IMR-90 (cell line): ENCODE data around the gene BMERB1. TPM values are rescaled to one million over a fixed set of nuclear protein-coding genes. Genes with fewer than 3 reads are reported as not detected.

ENCODE experiments used
- ATAC-seq: fragments of 200-7000 bp; cut with Tn5 transposase; 2 replicates; pipeline ENCODE4 v1.9.1; 2020; ENCODE audit warnings: low read depth, mild to moderate bottlenecking, moderate library complexity
- BruUV-seq: library from RNA; stranded (reverse); fragments of 400-500 nt; replicated peaks from 2 replicates; lab custom pipeline; 2021; lab: Mats Ljungman, UMichigan
- CTCF ChIA-PET: fragments of 300-600 bp; formaldehyde crosslinking; extraction: SDS; loops from one replicate; lab custom pipeline; 2021; ENCODE audit warnings: antibody characterized with exemption; lab: Yijun Ruan, JAX
- POLR2A ChIA-PET: fragments of 300-600 bp; sonication (Branson Sonifier 250); formaldehyde crosslinking; loops from one replicate; lab custom pipeline; 2022; ENCODE audit warnings: antibody characterized with exemption; ENCODE audit not compliant: unreplicated experiment; lab: Charles Lee
- DNase-seq: peaks from one replicate; pipeline ENCODE4 v3.0.0; 2013
- H2AFZ ChIP-seq: replicated peaks from 2 replicates; pipeline ENCODE3; 2013; ENCODE audit warnings: low read length, mild to moderate bottlenecking; ENCODE audit not compliant: poor library complexity
- H2AK5ac ChIP-seq: 2 replicates; pipeline ENCODE4 v1.6.1; 2013; ENCODE audit warnings: low read depth, low read length, inconsistent platforms
- H2AK9ac ChIP-seq: replicated peaks from 2 replicates; pipeline ENCODE3; 2013; ENCODE audit warnings: mild to moderate bottlenecking, low read depth, low read length, moderate library complexity; ENCODE audit not compliant: poor library complexity
- H2BK120ac ChIP-seq: 2 replicates; pipeline ENCODE4 v1.6.1; 2013; ENCODE audit warnings: low read depth, low read length, inconsistent platforms
- H2BK15ac ChIP-seq: 3 replicates; pipeline ENCODE4 v1.6.1; 2013; ENCODE audit warnings: low read depth, low read length, inconsistent platforms
- H2BK20ac ChIP-seq: 2 replicates; pipeline ENCODE4 v1.6.1; 2013; ENCODE audit warnings: low read depth, mild to moderate bottlenecking, inconsistent platforms, low read length, moderate library complexity
- H2BK5ac ChIP-seq: 2 replicates; pipeline ENCODE4 v1.6.1; 2013; ENCODE audit warnings: mild to moderate bottlenecking, low read depth, low read length, inconsistent platforms; ENCODE audit not compliant: poor library complexity, severe bottlenecking
- H3K14ac ChIP-seq: replicated peaks from 2 replicates; pipeline ENCODE4 v1.6.1; 2013; ENCODE audit warnings: low read depth, low read length, inconsistent platforms
- H3K18ac ChIP-seq: 2 replicates; pipeline ENCODE4 v1.6.1; 2013; ENCODE audit warnings: low read depth, low read length, control low read depth
- H3K23ac ChIP-seq: 2 replicates; pipeline ENCODE4 v1.6.1; 2013; ENCODE audit warnings: low read depth, low read length, inconsistent platforms
- H3K27ac ChIP-seq: 2 replicates; pipeline ENCODE4 v1.5.1; 2013; ENCODE audit warnings: mild to moderate bottlenecking, control low read depth, low read length; ENCODE audit not compliant: insufficient read depth
- H3K27me3 ChIP-seq: 2 replicates; pipeline ENCODE4 v1.6.1; 2013; ENCODE audit warnings: low read length; ENCODE audit not compliant: control insufficient read depth, insufficient read depth
- H3K36me3 ChIP-seq: 2 replicates; pipeline ENCODE4 v1.6.1; 2013; ENCODE audit warnings: low read length, mixed read lengths; ENCODE audit not compliant: control insufficient read depth, insufficient read depth
- H3K4ac ChIP-seq: 2 replicates; pipeline ENCODE4 v1.6.1; 2013; ENCODE audit warnings: low read depth, low read length, inconsistent platforms
- H3K4me1 ChIP-seq: 2 replicates; pipeline ENCODE4 v1.6.1; 2013; ENCODE audit warnings: low read length, mixed read lengths; ENCODE audit not compliant: control insufficient read depth, insufficient read depth
- H3K4me2 ChIP-seq: 2 replicates; pipeline ENCODE4 v1.6.1; 2013; ENCODE audit warnings: low read depth, mild to moderate bottlenecking, control low read depth, low read length, moderate library complexity
- H3K4me3 ChIP-seq: 2 replicates; pipeline ENCODE4 v1.5.1; 2013; ENCODE audit warnings: low read depth, mild to moderate bottlenecking, control low read depth, low read length, moderate library complexity; ENCODE audit not compliant: insufficient read depth
- H3K56ac ChIP-seq: 2 replicates; pipeline ENCODE4 v1.6.1; 2013; ENCODE audit warnings: low read length, inconsistent platforms; ENCODE audit not compliant: insufficient read depth; ENCODE audit errors: extremely low read depth
- H3K79me1 ChIP-seq, 2 experiments: 2 replicates each; pipeline ENCODE4 v1.6.1; 2013; ENCODE audit warnings: low read length in 2 of 2, inconsistent platforms in 1 of 2, low read depth in 1 of 2
- H3K9ac ChIP-seq: 2 replicates; pipeline ENCODE4 v1.6.1; 2013; ENCODE audit warnings: low read depth, low read length, control low read depth
- H3K9me1 ChIP-seq: 2 replicates; pipeline ENCODE4 v1.6.1; 2013; ENCODE audit warnings: low read length, inconsistent platforms; ENCODE audit not compliant: insufficient read depth
- H3K9me3 ChIP-seq: 2 replicates; pipeline ENCODE4 v1.6.1; 2013; ENCODE audit warnings: low read length; ENCODE audit not compliant: control insufficient read depth, insufficient read depth
- H4K20me1 ChIP-seq: 2 replicates; pipeline ENCODE4 v1.6.1; 2013; ENCODE audit warnings: low read length, inconsistent platforms; ENCODE audit not compliant: insufficient read depth
- H4K5ac ChIP-seq: 2 replicates; pipeline ENCODE4 v1.6.1; 2013; ENCODE audit warnings: mild to moderate bottlenecking, low read depth, low read length, control low read depth
- H4K8ac ChIP-seq, 2 experiments: 2 replicates each; pipeline ENCODE4 v1.6.1; 2013; ENCODE audit warnings: low read depth in 2 of 2, low read length in 2 of 2, control low read depth in 1 of 2, inconsistent platforms in 1 of 2
- H4K91ac ChIP-seq: 2 replicates; pipeline ENCODE4 v1.6.1; 2013; ENCODE audit warnings: low read depth, low read length, inconsistent platforms; ENCODE audit not compliant: insufficient read depth
- CEBPB ChIP-seq: IDR thresholded peaks from 2 replicates; pipeline ENCODE4 v1.6.1; 2012; ENCODE audit warnings: low read depth, low read length, improper control_type of control experiment
- CHD1 ChIP-seq: IDR thresholded peaks from 2 replicates; pipeline ENCODE4 v1.6.1; 2012; ENCODE audit warnings: low read depth, low read length, improper control_type of control experiment
- MAFK ChIP-seq: IDR thresholded peaks from 2 replicates; pipeline ENCODE4 v1.6.1; 2012; ENCODE audit warnings: low read depth, low read length, improper control_type of control experiment
- RAD21 ChIP-seq: IDR thresholded peaks from 2 replicates; pipeline ENCODE4 v1.6.1; 2012; ENCODE audit warnings: low read length, improper control_type of control experiment
- RCOR1 ChIP-seq: IDR thresholded peaks from 2 replicates; pipeline ENCODE4 v1.6.1; 2012; ENCODE audit warnings: mild to moderate bottlenecking, low read length, improper control_type of control experiment; ENCODE audit not compliant: insufficient replicate concordance
- WGBS, 2 experiments: methylation state at CpG; one replicate each; pipeline versions ENCODE4 v1.1.5 to v1.1.7; 2013; ENCODE audit warnings: missing lambda C conversion rate in 2 of 2; ENCODE audit not compliant: insufficient read length in 1 of 2; ENCODE audit errors: extremely low coverage in 2 of 2; 5-methylcytosine and 5-hydroxymethylcytosine counted together
- dilution Hi-C: fragments of 300-500 bp; cut with HindIII; formaldehyde crosslinking; loops from one replicate; pipeline ENCODE4 v1.14.3; 2018; ENCODE audit warnings: low sequenced_read_pairs; ENCODE audit not compliant: unreplicated experiment
- in situ Hi-C: fragments of 300-500 bp; cut with MboI; formaldehyde crosslinking; loops from 3 replicates; pipeline ENCODE4 v1.14.3; 2019; ENCODE audit warnings: low sequenced_read_pairs, inconsistent platforms, mixed read lengths
- intact Hi-C: fragments of 100-400 bp; cut with micrococcal nuclease; formaldehyde crosslinking; loops from 2 replicates; pipeline ENCODE4 v1.10.0; 2022
- polyA plus RNA-seq, 3 experiments: library from polyadenylated mRNA; depleted of rRNA; stranded (reverse); fragments of >200 nt; gene quantifications; 2 replicates each; pipeline ENCODE4 v1.2.3, GENCODE V29; 2012; ENCODE audit warnings: low replicate concordance in 1 of 3
- total RNA-seq: library from RNA; depleted of rRNA; stranded (reverse); fragments of >200 nt; gene quantifications from 2 replicates; pipeline ENCODE4 v1.2.3, GENCODE V29; 2012
- TF ChIP-seq, protein P1 (sequence below): fragments of 150-350 bp; IDR thresholded peaks from 2 replicates; pipeline ENCODE4 v1.6.1; 2017; ENCODE audit warnings: mild to moderate bottlenecking, antibody characterized with exemption, low read length, low read depth

The BMERB1 gene
- total and polyA plus RNA-seq, 2 of the 4 experiments (the other 2 are of a cell fraction), result 22.6 to 32.9 TPM

DNA sequence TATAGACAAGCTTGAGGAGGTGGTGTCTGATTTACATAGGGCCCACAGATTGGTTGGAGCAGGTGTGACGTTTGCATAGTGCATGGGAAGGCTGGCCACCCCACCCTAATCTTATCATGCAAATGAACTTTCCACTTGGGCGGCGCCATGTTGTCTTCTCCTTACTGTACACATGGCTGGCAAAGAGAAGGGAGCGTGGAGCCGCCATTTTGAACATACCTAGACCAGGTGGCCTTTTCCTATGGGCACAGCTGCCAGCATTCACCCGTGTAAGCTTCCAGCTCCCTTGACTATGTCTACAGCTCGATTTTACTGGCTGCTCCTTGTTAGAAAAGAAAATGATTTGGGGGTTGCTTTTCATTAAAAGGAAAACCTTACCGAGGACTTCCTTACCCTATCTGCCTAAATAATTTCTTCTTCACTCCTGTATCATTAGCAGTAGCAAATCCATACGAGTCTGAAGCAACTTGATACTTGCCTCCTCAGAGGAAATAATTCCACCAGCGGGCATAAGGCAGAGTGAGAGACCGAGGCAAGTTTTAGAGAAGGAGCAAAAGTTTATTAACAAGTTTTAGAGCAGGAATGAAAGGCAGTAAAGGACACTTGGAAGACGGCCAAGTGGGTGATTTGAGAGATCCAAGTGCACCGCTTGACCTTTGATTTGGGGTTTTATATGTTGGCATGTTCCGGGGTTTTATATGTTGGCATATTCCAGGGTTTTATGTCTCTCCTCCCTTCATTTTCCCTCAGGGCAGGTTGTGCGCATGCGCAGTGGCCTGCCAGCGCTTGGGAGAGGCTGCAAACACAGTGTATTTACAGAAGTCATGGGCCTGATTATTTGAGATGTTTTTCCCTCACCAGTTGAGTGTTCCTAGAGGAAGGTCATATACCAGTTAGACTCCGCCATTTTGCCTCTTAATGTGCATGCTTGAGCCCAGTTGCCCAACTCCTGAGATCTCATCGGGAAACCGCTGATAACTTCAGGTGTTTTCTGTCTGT lies 142.9 kb downstream of the BMERB1 start (continued):
- TF ChIP-seq RCOR1 (no peak), CHD1 (no peak)

- Histone ChIP-seq H2BK15ac (no peak overlapping the region), H3K9me1 (0 out of 2 replicates have a peak, but pooled peaks cover 5% of the 10 kb centered on the region), H2BK20ac (no peak overlapping the region), H2AK5ac (no peak overlapping the region), H3K18ac (no peak overlapping the region), H3K27ac (no peak overlapping the region), H3K9ac (no peak overlapping the region), H4K20me1 (no peaks in the 10 kb centered on the region), H3K4me1 (no peaks in the 10 kb centered on the region), H2AK9ac (no peak overlapping the region), H4K5ac (no peak overlapping the region), H4K8ac (no peak overlapping the region), H3K56ac (no peak overlapping the region), H3K79me1 (peaks cover 0 to 7% of the 10 kb centered on the region in 2 experiments; a peak in 2 of 4 replicates), H3K27me3 (no peaks in the 10 kb centered on the region), H2BK5ac (no peak overlapping the region), H2AFZ (no peak overlapping the region), H3K4ac (no peak overlapping the region), H4K91ac (no peak overlapping the region), H2BK120ac (no peak overlapping the region), H3K14ac (no peak overlapping the region), H3K36me3 (peaks cover 28% of the 10 kb centered on the region), H3K9me3 (no peaks in the 10 kb centered on the region), H3K4me3 (no peak overlapping the region), H3K23ac (no peak overlapping the region), H3K4me2 (no peak overlapping the region)
- ChIA-PET CTCF (no interaction called here), POLR2A (no interaction called here)
- in situ Hi-C loops, result no loop called here
- DNase-seq (no peak), ATAC-seq (no peak)
- dilution Hi-C loops, result no loop called here
- TF ChIP-seq MAFK (no peak), RAD21 (no peak), CEBPB (no peak)
- TF ChIP-seq, protein P1, sequence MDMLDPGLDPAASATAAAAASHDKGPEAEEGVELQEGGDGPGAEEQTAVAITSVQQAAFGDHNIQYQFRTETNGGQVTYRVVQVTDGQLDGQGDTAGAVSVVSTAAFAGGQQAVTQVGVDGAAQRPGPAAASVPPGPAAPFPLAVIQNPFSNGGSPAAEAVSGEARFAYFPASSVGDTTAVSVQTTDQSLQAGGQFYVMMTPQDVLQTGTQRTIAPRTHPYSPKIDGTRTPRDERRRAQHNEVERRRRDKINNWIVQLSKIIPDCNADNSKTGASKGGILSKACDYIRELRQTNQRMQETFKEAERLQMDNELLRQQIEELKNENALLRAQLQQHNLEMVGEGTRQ, result no peak
- intact Hi-C loops, result no loop called here
- BruUV-seq, result no TSS peak
- no CpG with 5 or more reads among the region's 4 CpGs for WGBS, 2 experiments
Measured at GRCh38 chr16:15578824-15579223, 144.4 kb downstream of the BMERB1 start.
